Activated T-cell treated with anti-CD3 and anti-CD28 coated beads, Interleukin-2, amount 50 U/mL, for 4 hours (primary cell): ENCODE data around the gene SLFNL1. TPM values are rescaled to one million over a fixed set of nuclear protein-coding genes. Genes with fewer than 3 reads are reported as not detected.

ENCODE experiments used
- ATAC-seq, 2 donors: fragments of 200-7000 bp; cut with Tn5 transposase; one replicate each; pipeline ENCODE4 v1.10.0; 2021
- DNase-seq: peaks from one replicate; pipeline ENCODE4 v3.0.0-alpha.2; 2020
- H3K27me3 Mint-ChIP-seq: one replicate; pipeline ENCODE4 v1.8.0; 2021; ENCODE audit warnings: low read depth, mixed read lengths
- H3K36me3 Mint-ChIP-seq: one replicate; pipeline ENCODE4 v1.8.0; 2022; ENCODE audit warnings: mixed read lengths; ENCODE audit not compliant: insufficient read depth
- H3K4me1 Mint-ChIP-seq: one replicate; pipeline ENCODE4 v1.8.0; 2021; ENCODE audit warnings: low read depth, mixed read lengths
- H3K4me3 Mint-ChIP-seq: one replicate; pipeline ENCODE4 v1.8.0; 2021; ENCODE audit warnings: mild to moderate bottlenecking, moderate library complexity, mixed read lengths
- H3K9me3 Mint-ChIP-seq: one replicate; pipeline ENCODE4 v1.8.0; 2021; ENCODE audit warnings: mixed read lengths
- total RNA-seq, 3 donors: library from RNA; stranded (reverse); gene quantifications; one replicate each; pipeline ENCODE4 v1.2.1, GENCODE V29; 2021

Gene SLFNL1
- total RNA-seq, 3 donors from 2014 or later: 0.05 to 0.24 TPM; not detected in 1

- no peak for ATAC-seq
Observed at GRCh38 chr1:40976952-40977690, 44.4 kb downstream of the SLFNL1 start.

GRCh38 chr1:40974945-40975344, 46.6 kb downstream of the SLFNL1 start:
- Mint-ChIP-seq H3K36me3 (no peaks in the 10 kb centered on the region), H3K27me3 (no peaks in the 10 kb centered on the region), H3K4me3 (no peak overlapping the region), H3K4me1 (peaks cover 3% of the 10 kb centered on the region), H3K9me3 (no peaks in the 10 kb centered on the region)
- ATAC-seq (no peak), DNase-seq (no peak)

More at GRCh38 chr1:40976952-40977690, 44.4 kb downstream of the SLFNL1 start:
- Mint-ChIP-seq H3K9me3 (no peaks in the 10 kb centered on the region), H3K36me3 (peaks cover 13% of the 10 kb centered on the region), H3K4me3 (no peak overlapping the region), H3K4me1 (peaks cover 18% of the 10 kb centered on the region), H3K27me3 (no peaks in the 10 kb centered on the region)
- no peak for DNase-seq

- Mint-ChIP-seq H3K4me1 (peaks cover 2% of the 10 kb centered on the region), H3K4me3 (no peak overlapping the region), H3K36me3 (no peaks in the 10 kb centered on the region), H3K9me3 (no peaks in the 10 kb centered on the region), H3K27me3 (no peaks in the 10 kb centered on the region)
- ATAC-seq (no peak), DNase-seq (no peak)
Observed at GRCh38 chr1:40973912-40974311, 47.6 kb downstream of the SLFNL1 start.

- Mint-ChIP-seq H3K36me3 (no peaks in the 10 kb centered on the region), H3K4me1 (no peaks in the 10 kb centered on the region)
Observed at GRCh38 chr1:40971966-40972365, 49.6 kb downstream of the SLFNL1 start.

GRCh38 chr1:40969445-40969844, 52.1 kb downstream of the SLFNL1 start:
- ATAC-seq: no peak

More at GRCh38 chr1:40971966-40972365, 49.6 kb downstream of the SLFNL1 start:
- H3K4me3 Mint-ChIP-seq: no peak overlapping the region
- H3K9me3 Mint-ChIP-seq: no peaks in the 10 kb centered on the region
- ATAC-seq: no peak
- no peaks in the 10 kb centered on the region for H3K27me3 Mint-ChIP-seq
- no peak for DNase-seq

GRCh38 chr1:40966417-40966816, 55.1 kb downstream of the SLFNL1 start:
- ATAC-seq: no peak
- H3K4me1 Mint-ChIP-seq: no peaks in the 10 kb centered on the region
- H3K36me3 Mint-ChIP-seq: no peaks in the 10 kb centered on the region
- H3K27me3 Mint-ChIP-seq: no peaks in the 10 kb centered on the region
- no peak for DNase-seq
- H3K4me3 Mint-ChIP-seq: no peak overlapping the region
- H3K9me3 Mint-ChIP-seq: no peaks in the 10 kb centered on the region

More at GRCh38 chr1:40969445-40969844, 52.1 kb downstream of the SLFNL1 start:
- Mint-ChIP-seq H3K9me3 (no peaks in the 10 kb centered on the region), H3K4me1 (no peaks in the 10 kb centered on the region), H3K36me3 (no peaks in the 10 kb centered on the region), H3K4me3 (no peak overlapping the region), H3K27me3 (no peaks in the 10 kb centered on the region)
- no peak for DNase-seq

Other genes starting within 250 kb of the SLFNL1 start
- gene KCNQ4, start 237.9 kb downstream of the SLFNL1 start, total RNA-seq: under 1 TPM; 0.24 to 0.56 (median 0.24) TPM
- gene CITED4, start 159.4 kb downstream of the SLFNL1 start, total RNA-seq: 1 to 10 TPM; 3.1 to 3.5 (median 3.2) TPM
- gene CTPS1, start 42.0 kb downstream of the SLFNL1 start, total RNA-seq: 100 to 1,000 TPM; 194 to 214 (median 194) TPM
- gene SCMH1, start 220.6 kb upstream of the SLFNL1 start, total RNA-seq: 10 to 100 TPM; 17.1 to 19.8 (median 17.9) TPM